Colonic mucosa (tissue), 4 donors: ENCODE data around the gene NOX1. TPM values are rescaled to one million over a fixed set of nuclear protein-coding genes. Genes with fewer than 3 reads are reported as not detected.
"Not testable (repeated sequence)": the region's sequence is repeated elsewhere in the genome, so short reads cannot be mapped to it uniquely, and the experiment has no call there.

Source experiments
- DNase-seq: peaks from one replicate; pipeline ENCODE4 v3.0.0-alpha.2; 2020
- H3K27ac ChIP-seq: fragments of 200-600 bp; one replicate; pipeline ENCODE4 v1.8.0; 2021
- H3K27me3 ChIP-seq: fragments of 200-600 bp; one replicate; pipeline ENCODE4 v1.8.0; 2021
- H3K36me3 ChIP-seq: fragments of 200-600 bp; one replicate; pipeline ENCODE4 v1.8.0; 2021
- H3K4me1 ChIP-seq: fragments of 200-600 bp; one replicate; pipeline ENCODE4 v1.8.0; 2021; ENCODE audit warnings: mild to moderate bottlenecking
- H3K4me3 ChIP-seq: fragments of 200-600 bp; one replicate; pipeline ENCODE4 v1.8.0; 2021
- H3K9ac ChIP-seq, 2 donors: one replicate each; pipeline ENCODE4 v1.7.0; 2013; ENCODE audit warnings: control low read depth in 2 of 2, low read depth in 2 of 2, low read length in 2 of 2
- H3K9me3 ChIP-seq: fragments of 200-600 bp; one replicate; pipeline ENCODE4 v1.8.0; 2021
- CTCF ChIP-seq: fragments of 200-600 bp; IDR thresholded peaks from one replicate; pipeline ENCODE4 v1.8.0; 2022; ENCODE audit warnings: antibody characterized with exemption, mild to moderate bottlenecking
- intact Hi-C: fragments of 100-400 bp; cut with DNase I; formaldehyde crosslinking; loops from one replicate; pipeline ENCODE4 v1.14.1; 2022
- total RNA-seq, 2 donors: library from RNA; stranded (reverse); fragmentation: NEBNext Ultra II Directional in 1 of 2; extraction: Animal tissue kit (Norgen Biotek cat#: 25700) in 1 of 2; gene quantifications; one replicate each; pipeline ENCODE4 v1.2.1, GENCODE V29; 2021
- donor health status: healthy.
- donor health status: DM: no; HTN: no; CAD: no.
- donor health status: DM: no; HTN: no; CAD: no.

Gene NOX1
- total RNA-seq, 2 donors from 2014 or later: 84.6 to 128 TPM

DNA sequence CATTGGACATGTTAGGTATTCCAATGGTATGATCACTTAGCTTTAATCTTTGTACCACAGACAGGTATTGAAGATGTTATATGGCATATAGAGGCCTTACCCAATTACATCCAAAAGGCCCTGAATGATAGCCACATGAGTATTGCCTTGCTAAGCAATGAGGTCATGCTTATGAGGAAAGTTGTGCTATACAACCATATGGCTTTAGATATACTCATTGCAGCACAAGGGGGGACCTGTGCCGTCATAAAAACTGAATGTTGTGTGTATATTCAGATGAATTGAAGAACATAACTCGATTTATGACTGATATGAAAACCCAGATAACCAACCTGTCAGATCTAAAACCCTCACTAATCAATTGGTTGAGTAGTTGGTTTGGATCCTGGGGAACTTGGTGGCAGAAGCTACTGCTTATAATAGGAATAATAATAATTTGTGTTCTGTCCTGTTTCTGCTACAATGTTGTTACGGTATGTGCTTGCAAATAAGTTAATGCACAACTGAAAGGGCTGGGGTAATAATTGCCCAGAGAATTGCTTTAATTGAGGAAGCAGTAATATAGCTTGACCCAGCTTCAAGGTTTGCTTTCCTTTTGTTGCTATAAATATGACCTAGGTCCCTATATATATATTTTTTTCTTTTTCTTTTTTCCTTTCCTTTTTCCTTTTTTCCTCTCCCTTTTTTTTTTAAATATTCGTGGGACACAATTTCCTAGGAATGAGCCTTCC is 75.5 kb downstream of the NOX1 start:
- TF ChIP-seq CTCF: no peak
- Histone ChIP-seq H3K27ac (no peak overlapping the region), H3K9ac (no peak overlapping the region), H3K27me3 (no peaks in the 10 kb centered on the region), H3K4me1 (no peaks in the 10 kb centered on the region), H3K36me3 (no peaks in the 10 kb centered on the region), H3K4me3 (no peak overlapping the region), H3K9me3 (no peaks in the 10 kb centered on the region)
- intact Hi-C loops: no loop called here
- no peak for DNase-seq

DNA sequence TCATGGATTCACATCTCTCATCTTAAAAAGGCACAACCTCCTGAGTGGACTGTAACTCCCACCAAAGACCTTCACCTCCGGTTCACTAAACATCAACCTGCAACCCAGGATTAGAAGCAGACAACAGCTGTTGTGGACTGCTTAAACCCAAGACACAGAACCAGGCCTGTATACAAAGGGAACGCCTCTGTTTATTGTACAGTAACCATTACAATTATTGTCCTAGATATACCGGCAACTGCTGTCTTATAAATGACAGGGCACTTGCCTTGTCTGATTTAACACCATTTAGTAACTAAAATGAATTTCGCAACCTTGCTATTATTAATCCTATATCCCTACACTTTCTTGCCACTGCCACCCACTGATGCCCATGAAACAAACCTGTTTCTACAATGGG is 76.8 kb downstream of the NOX1 start:
- no peak for TF ChIP-seq CTCF
- Histone ChIP-seq H3K27ac (no peak overlapping the region), H3K4me3 (no peak overlapping the region)

DNA sequence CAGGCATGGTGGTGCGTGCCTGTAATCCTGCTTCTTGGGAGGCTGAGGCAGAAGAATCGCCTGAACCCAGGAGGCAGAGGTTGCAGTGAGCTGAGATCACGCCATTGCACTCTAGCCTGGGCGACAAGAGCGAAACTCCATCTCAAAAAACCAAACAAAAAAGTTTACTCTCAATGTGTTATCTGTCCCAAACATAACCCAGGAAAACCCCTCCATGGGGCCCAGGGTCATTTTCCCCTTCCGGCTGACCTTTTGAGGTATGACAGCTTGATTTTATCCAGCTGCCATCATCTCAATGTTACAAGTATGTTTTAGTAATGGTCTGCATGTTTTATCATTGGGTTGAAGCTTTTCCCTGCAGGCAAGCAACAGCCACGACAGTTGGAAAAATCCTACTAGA is 77.8 kb downstream of the NOX1 start:
- H3K27ac ChIP-seq, DNase-seq, H3K4me3 ChIP-seq, H3K4me1 ChIP-seq, H3K36me3 ChIP-seq, H3K27me3 ChIP-seq, intact Hi-C loops, H3K9ac ChIP-seq, H3K9me3 ChIP-seq: not testable (repeated sequence)

More for the DNA sequence above, 76.8 kb downstream of the NOX1 start:
- H3K36me3 ChIP-seq: no peaks in the 10 kb centered on the region
- intact Hi-C loops: no loop called here
- no peak overlapping the region for H3K9ac ChIP-seq
- H3K9me3 ChIP-seq: no peaks in the 10 kb centered on the region
- no peaks in the 10 kb centered on the region for H3K4me1 ChIP-seq
- no peak for DNase-seq
- H3K27me3 ChIP-seq: no peaks in the 10 kb centered on the region

Other genes starting within 250 kb of the NOX1 start
- gene TSPAN6, start 237.6 kb downstream of the NOX1 start, total RNA-seq: 100 to 1,000 TPM in 1 of 2 donors, 10 to 100 TPM in 1; 57.6 to 106 TPM
- 1 to 10 TPM; 4.4 to 5.8 TPM for gene SRPX2, start 230.2 kb downstream of the NOX1 start, total RNA-seq
- gene SYTL4, start 142.2 kb downstream of the NOX1 start, total RNA-seq: 10 to 100 TPM; 30.4 to 30.7 TPM
- 10 to 100 TPM; 21.8 to 32.2 TPM for gene CSTF2, start 54.0 kb downstream of the NOX1 start, total RNA-seq
- 1 to 10 TPM; 1.0 to 2.7 TPM for gene XKRX, start 54.6 kb upstream of the NOX1 start, total RNA-seq
- gene ARL13A, start 95.3 kb upstream of the NOX1 start, total RNA-seq: not detected
- gene TRMT2B, start 177.8 kb upstream of the NOX1 start, total RNA-seq: 10 to 100 TPM; 19.0 to 24.8 TPM
- 1 to 10 TPM in 1 of 2 donors, under 1 TPM in 1; 0.96 to 3.9 TPM for gene TMEM35A, start 204.5 kb upstream of the NOX1 start, total RNA-seq
- gene CENPI, start 223.8 kb upstream of the NOX1 start, total RNA-seq: 10 to 100 TPM in 1 of 2 donors, 1 to 10 TPM in 1; 5.3 to 16.1 TPM